ENCODE results near the gene TENM3. TPM values are rescaled to one million over a fixed set of nuclear protein-coding genes. Genes with fewer than 3 reads are reported as not detected.

TENM3 gene
- total and polyA plus RNA-seq, 2 of the 8 experiments (the other 6 are each of a cell fraction or from before 2014, with no cell fraction given), result 36.9 to 69.3 TPM

GRCh38 chr4:182267048-182267447 lies 23.8 kb downstream of the TENM3 start:
- Histone ChIP-seq H3K4me2 (ENCODE audit: insufficient read depth in 1 of 2, low read depth in 2 of 2, low read length in 2 of 2) (no peak overlapping the region), H3K9me3 (ENCODE audit: insufficient read depth in 2 of 2, low read depth in 1 of 2, low read length in 1 of 2) (no peaks in the 10 kb centered on the region), H3K79me1 (ENCODE audit: low read depth, low read length) (no peaks in the 10 kb centered on the region), H4K5ac (ENCODE audit: insufficient read length, low read depth, low read length) (no peak overlapping the region), H2AFZ (ENCODE audit: low read length) (no peak overlapping the region), H3K18ac (ENCODE audit: extremely low read depth, low read length) (no peak overlapping the region), H2BK5ac (ENCODE audit: low read depth, low read length) (no peak overlapping the region), H2AK5ac (ENCODE audit: low read depth, low read length) (no peak overlapping the region), H2BK15ac (ENCODE audit: low read length) (no peak overlapping the region), H4K8ac (ENCODE audit: extremely low read depth, insufficient read depth, low read length) (no peak overlapping the region), H4K91ac (replicated peaks; ENCODE audit: insufficient read length, low read length) (no peak overlapping the region), H3K4ac (replicated peaks; ENCODE audit: insufficient read length, low read depth, low read length) (no peak overlapping the region), H3K4me3 (ENCODE audit: extremely low read depth in 1 of 4, insufficient read depth in 2 of 4, low read depth in 3 of 4, low read length in 4 of 4) (no peak overlapping the region), H3K56ac (replicated peaks; ENCODE audit: insufficient read length, low read depth, low read length) (no peak overlapping the region), H3K79me2 (ENCODE audit: control insufficient read depth in 1 of 2, insufficient read depth in 2 of 2, low read length in 2 of 2) (peaks cover 0 to 2% of the 10 kb centered on the region in 2 experiments; a peak in 1 of 4 replicates), H2BK120ac (replicated peaks; ENCODE audit: low read depth, low read length) (no peak overlapping the region), H3K4me1 (replicated peaks in 1 of 4; ENCODE audit: control insufficient read depth in 3 of 4, insufficient read depth in 4 of 4, low read length in 3 of 4) (no peaks in the 10 kb centered on the region; a peak in 2 of 7 replicates), H2BK20ac (ENCODE audit: low read length) (no peak overlapping the region), H4K20me1 (replicated peaks in 1 of 2; ENCODE audit: control insufficient read depth in 1 of 2, insufficient read depth in 2 of 2, low read length in 2 of 2) (no peaks in the 10 kb centered on the region), H3K36me3 (ENCODE audit: control insufficient read depth in 2 of 4, insufficient read depth in 4 of 4, low read length in 3 of 4) (peaks cover 0 to 2% (median 0%) of the 10 kb centered on the region in 4 experiments; a peak in 1 of 8 replicates), H3K23ac (ENCODE audit: insufficient read length) (no peak overlapping the region), H3K23me2 (ENCODE audit: low read depth, low read length) (no peaks in the 10 kb centered on the region), H3K14ac (ENCODE audit: insufficient read length) (no peak overlapping the region), H3K27ac (ENCODE audit: low read depth, low read length) (no peak overlapping the region), H2BK12ac (ENCODE audit: low read depth, low read length) (no peak overlapping the region), H3K9ac (replicated peaks in 1 of 4; ENCODE audit: extremely low read depth in 1 of 4, low read depth in 3 of 4, low read length in 3 of 4) (no peak overlapping the region), H3K27me3 (replicated peaks in 1 of 4; ENCODE audit: control insufficient read depth in 3 of 4, extremely low read depth in 1 of 4, insufficient read depth in 3 of 4, low read length in 3 of 4) (no peaks in the 10 kb centered on the region)
- ChIA-PET POLR2A (ENCODE audit: partially characterized antibody) (no interaction called here), CTCF (ENCODE audit: partially characterized antibody) (interaction anchor here (1.6 kb wide), 1 partner anchor 34 kb away, joined by 3 read pairs; no protein-coding TSS in a partner anchor)
- DNase-seq (ENCODE audit: low read depth in 1 of 2, low spot score in 2 of 2) (no peak), FAIRE-seq (no peak)
- TF ChIP-seq ZNF274 (IDR thresholded peaks at IDR 0.05; ENCODE audit: borderline replicate concordance, extremely low read depth, low read length) (no peak), RAD21 (IDR thresholded peaks at IDR 0.05 in 1 of 2, conservative IDR thresholded peaks at IDR 0.05 in 1 of 2; ENCODE audit: low read depth in 2 of 2, low read length in 2 of 2) (no peak), SIX5 (IDR thresholded peaks at IDR 0.05; ENCODE audit: low read depth, low read length) (no peak), TCF12 (IDR thresholded peaks at IDR 0.05; ENCODE audit: low read depth, low read length) (no peak), BRCA1 (IDR thresholded peaks at IDR 0.05; ENCODE audit: low read depth, low read length) (no peak), ASH2L (IDR thresholded peaks at IDR 0.05; ENCODE audit: low read length) (no peak), KDM4A (IDR thresholded peaks at IDR 0.05; ENCODE audit: low read depth, low read length, severe bottlenecking) (no peak), SP2 (IDR thresholded peaks at IDR 0.05; ENCODE audit: low read length) (no peak), SIN3A (conservative IDR thresholded peaks at IDR 0.05 in 1 of 2, IDR thresholded peaks at IDR 0.05 in 1 of 2; ENCODE audit: low read depth in 1 of 2, low read length in 2 of 2) (no peak), TEAD4 (IDR thresholded peaks at IDR 0.05; ENCODE audit: low read depth, low read length) (no peak), GTF2F1 (IDR thresholded peaks at IDR 0.05; ENCODE audit: borderline replicate concordance, low read depth, low read length) (no peak), E2F6 (IDR thresholded peaks at IDR 0.05) (no peak), YY1 (IDR thresholded peaks at IDR 0.05; ENCODE audit: low read depth, low read length) (no peak), SIRT6 (IDR thresholded peaks at IDR 0.05; ENCODE audit: low read length) (no peak), MAFK (IDR thresholded peaks at IDR 0.05; ENCODE audit: low read depth, low read length) (no peak), SP1 (IDR thresholded peaks at IDR 0.05; ENCODE audit: low read depth, low read length) (no peak)
